Ishikawa (cell line): ENCODE data around the gene C20orf96.

Experiments used
- EGR1 ChIP-seq: IDR thresholded peaks from 2 replicates; pipeline ENCODE4 v1.6.1; 2012
- USF1 ChIP-seq: IDR thresholded peaks from 2 replicates; pipeline ENCODE4 v1.6.1; 2012

- TF ChIP-seq USF1: no peak
- TF ChIP-seq EGR1: no peak
These were observed 18.8 kb upstream of the C20orf96 start for GRCh38 chr20:309306-309840.
